Endometrial microvascular endothelial cells (primary cell): ENCODE results near the gene RUFY1. TPM values are rescaled to one million over a fixed set of nuclear protein-coding genes. Genes with fewer than 3 reads are reported as not detected.
"Not testable (repeated sequence)": the region's sequence is repeated elsewhere in the genome, so short reads cannot be mapped to it uniquely, and the experiment has no call there.

ENCODE experiments used
- in situ Hi-C: cut with HindIII; loops from 2 replicates; pipeline ENCODE4 v1.10.0; 2017; ENCODE audit warnings: low sequenced_read_pairs, low pct_unique_long_range_greater_than_20kb; ENCODE audit errors: inconsistent ontology term
- total RNA-seq: library from RNA; depleted of rRNA; stranded (reverse); fragments of >200 nt; gene quantifications from one replicate; pipeline ENCODE4 v1.2.3, GENCODE V29; 2015; ENCODE audit errors: inconsistent ontology term

RUFY1 gene
- 23.7 TPM for total RNA-seq

GRCh38 chr5:179550511-179551342 lies at the start of gene RUFY1:
RUFY1 (plus strand) TSS chr5:179550554; CDS start chr5:179550570, 16 bp downstream.
- in situ Hi-C loops, result no loop called here

- in situ Hi-C loops, result not testable (repeated sequence)
Observed at GRCh38 chr5:179501997-179502396, 48.4 kb upstream of the RUFY1 start.

GRCh38 chr5:179502420-179502819 lies 47.9 kb upstream of the RUFY1 start:
- in situ Hi-C loops, result not testable (repeated sequence)

- in situ Hi-C loops, result no loop called here
Observed at GRCh38 chr5:179504191-179504590, 46.2 kb upstream of the RUFY1 start.

- in situ Hi-C loops, result no loop called here
Observed at GRCh38 chr5:179504600-179505396, 45.6 kb upstream of the RUFY1 start.

- in situ Hi-C loops, result no loop called here
Observed at GRCh38 chr5:179505636-179506261, 44.6 kb upstream of the RUFY1 start.

GRCh38 chr5:179509239-179509638 lies 41.1 kb upstream of the RUFY1 start:
- in situ Hi-C loops, result no loop called here

- in situ Hi-C loops, result no loop called here
Observed at GRCh38 chr5:179509845-179510244, 40.5 kb upstream of the RUFY1 start.

GRCh38 chr5:179512452-179513000 lies 37.8 kb upstream of the RUFY1 start:
- in situ Hi-C loops, result no loop called here

GRCh38 chr5:179515501-179515900 lies 34.9 kb upstream of the RUFY1 start:
- in situ Hi-C loops, result not testable (repeated sequence)

GRCh38 chr5:179516221-179516620 lies 34.1 kb upstream of the RUFY1 start:
- in situ Hi-C loops, result no loop called here

GRCh38 chr5:179517746-179518145 lies 32.6 kb upstream of the RUFY1 start:
- in situ Hi-C loops, result not testable (repeated sequence)

GRCh38 chr5:179518369-179518768 lies 32.0 kb upstream of the RUFY1 start:
- in situ Hi-C loops, result not testable (repeated sequence)

GRCh38 chr5:179519416-179520070 lies 30.8 kb upstream of the RUFY1 start:
- in situ Hi-C loops, result not testable (repeated sequence)

GRCh38 chr5:179522107-179522506 lies 28.2 kb upstream of the RUFY1 start:
- in situ Hi-C loops, result not testable (repeated sequence)

GRCh38 chr5:179526978-179527377 lies 23.4 kb upstream of the RUFY1 start:
- in situ Hi-C loops, result no loop called here

- in situ Hi-C loops, result no loop called here
Observed at GRCh38 chr5:179530069-179530998, 20.0 kb upstream of the RUFY1 start.

- in situ Hi-C loops, result no loop called here
Observed at GRCh38 chr5:179533024-179533423, 17.3 kb upstream of the RUFY1 start.
